Measurements from ENCODE around the gene AKAP8L.

- TF ChIP-seq CTCF (IDR thresholded peaks at IDR 0.05) (no peak), POLR2A (IDR thresholded peaks at IDR 0.05) (no peak)
Measured at GRCh38 chr19:15439821-15440641, 21.2 kb upstream of the AKAP8L start.

Data from heart left ventricle (tissue), 13 donors.